Measurements from ENCODE around the gene POLDIP2.

POLDIP2 gene

DNA sequence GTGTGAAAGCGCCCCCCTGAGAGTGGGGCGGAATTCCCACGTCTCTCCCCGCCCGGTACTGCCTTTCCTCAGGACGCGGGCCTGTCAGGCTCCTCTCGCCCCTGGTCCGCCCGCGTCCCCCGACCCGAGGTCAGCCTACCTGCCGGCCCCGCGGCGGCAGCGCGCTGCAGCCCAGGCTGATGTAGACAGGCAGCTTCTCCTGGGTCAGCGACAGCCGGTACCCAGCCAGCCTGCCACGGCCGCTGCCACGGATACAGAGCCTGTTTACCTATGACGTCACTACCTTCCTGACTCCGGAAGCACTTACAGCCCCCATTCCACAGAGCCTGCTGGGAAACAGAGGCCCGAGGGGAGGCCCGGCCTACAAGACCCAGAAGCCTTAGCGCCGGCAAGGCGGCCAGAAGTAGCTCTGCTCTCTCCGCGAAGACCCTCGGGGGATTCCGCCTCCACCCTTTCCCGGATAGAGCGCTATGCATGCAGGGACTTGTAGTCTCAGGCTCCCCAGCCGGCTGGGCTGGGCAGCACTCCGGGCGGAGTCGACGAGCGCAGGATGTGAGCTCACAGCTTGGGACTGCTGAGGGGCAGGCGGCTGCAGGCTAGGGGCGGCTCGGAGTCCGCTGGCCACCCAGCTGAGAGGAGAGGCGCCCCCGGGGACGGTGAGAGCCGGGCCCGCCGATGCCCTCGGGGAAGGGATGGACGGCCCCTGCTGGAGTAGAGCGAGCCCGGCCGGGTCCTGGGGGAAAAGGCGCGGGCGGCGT, 21.9 kb downstream of the POLDIP2 start, which contains the start of the genes IFT20 and TNFAIP1:
Gene IFT20 (minus strand): TSS at position 272 of the 758 bp plus-strand sequence. CDS start 3,487 bp downstream, outside the sequence.
Gene TNFAIP1 (plus strand): TSS at position 561 of the 758 bp plus-strand sequence. CDS start 3,761 bp downstream, outside the sequence.
- DNase-seq, result peak; percentile 97

DNA sequence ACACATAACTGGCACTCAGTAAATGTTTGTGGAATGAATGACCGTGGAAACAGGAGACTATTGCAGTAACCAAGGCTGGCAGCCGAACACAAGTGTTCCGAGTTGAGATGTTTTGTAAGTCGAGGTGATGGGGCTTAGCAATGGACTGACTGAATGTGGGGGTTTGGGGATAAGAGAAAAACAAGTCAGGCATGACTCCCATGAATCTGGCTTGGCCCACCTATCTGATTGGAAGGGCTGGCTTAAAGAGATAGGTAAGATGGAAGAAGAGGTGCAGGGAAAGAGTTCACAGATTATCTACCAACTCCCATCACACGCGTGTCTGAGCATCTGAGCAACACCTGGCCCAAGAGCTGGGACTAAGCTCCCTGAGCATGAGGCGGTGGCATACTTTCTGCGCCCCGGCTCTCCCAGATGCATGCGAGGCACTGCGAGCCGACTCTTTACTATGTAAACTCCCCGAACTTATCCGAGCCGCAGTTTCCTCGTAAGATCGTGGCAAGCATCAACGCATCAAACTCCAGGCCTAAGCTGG, 22.6 kb downstream of the POLDIP2 start:
- DNase-seq, result no peak

DNA sequence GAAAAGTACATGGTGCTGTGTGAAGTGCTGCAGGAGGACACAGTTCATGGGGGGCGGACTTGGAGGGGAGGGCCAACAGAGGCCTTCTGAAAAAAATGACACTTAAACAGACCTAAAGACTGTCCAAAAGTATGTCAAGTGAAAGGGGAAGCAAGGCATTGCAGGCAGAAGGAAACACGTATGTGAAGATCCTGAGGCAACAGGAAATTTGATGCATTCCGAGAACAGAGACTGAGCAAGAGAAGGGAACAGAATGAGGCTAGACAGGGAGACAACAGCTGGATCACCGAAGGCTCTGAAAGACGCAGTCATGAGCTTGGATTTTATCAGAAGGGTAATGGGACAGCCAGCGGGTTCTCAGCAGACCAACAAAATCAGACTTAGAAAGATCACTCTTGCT, 23.2 kb downstream of the POLDIP2 start:
- no peak for DNase-seq

DNA sequence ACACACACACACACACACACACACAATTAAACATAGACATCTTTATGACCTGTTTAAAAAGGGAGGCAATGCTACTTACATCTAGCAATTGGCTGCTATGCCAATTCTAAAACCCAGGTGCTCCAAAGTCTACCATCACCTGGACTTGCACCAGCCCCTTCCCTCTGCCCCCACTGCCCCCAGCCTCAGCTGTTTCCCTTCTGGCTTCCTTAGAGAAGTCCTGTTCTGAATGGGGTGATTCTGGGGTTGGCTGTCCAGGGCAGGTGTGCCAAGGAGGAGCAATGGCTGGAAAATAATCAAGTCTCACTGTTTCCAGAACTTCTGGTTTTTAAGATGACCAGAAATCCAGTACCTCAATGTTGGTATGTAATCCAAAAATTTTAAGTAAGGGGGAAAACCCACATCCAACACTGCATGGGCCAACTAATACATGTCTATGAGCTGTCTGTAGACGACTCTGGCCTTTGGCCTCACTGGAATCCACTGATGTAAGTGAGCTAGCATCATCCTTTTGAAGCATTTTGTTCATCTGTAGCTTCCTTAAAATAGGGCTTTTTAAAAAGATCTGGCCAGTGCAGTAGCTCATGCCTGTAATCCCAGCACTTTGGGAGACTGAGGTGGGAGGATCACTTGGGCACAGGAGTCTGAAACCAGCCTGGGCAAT, 24.1 kb downstream of the POLDIP2 start:
- DNase-seq, result no peak

- no peak for DNase-seq
These were observed 25.4 kb downstream of the POLDIP2 start for GRCh38 chr17:28331891-28332420.

DNA sequence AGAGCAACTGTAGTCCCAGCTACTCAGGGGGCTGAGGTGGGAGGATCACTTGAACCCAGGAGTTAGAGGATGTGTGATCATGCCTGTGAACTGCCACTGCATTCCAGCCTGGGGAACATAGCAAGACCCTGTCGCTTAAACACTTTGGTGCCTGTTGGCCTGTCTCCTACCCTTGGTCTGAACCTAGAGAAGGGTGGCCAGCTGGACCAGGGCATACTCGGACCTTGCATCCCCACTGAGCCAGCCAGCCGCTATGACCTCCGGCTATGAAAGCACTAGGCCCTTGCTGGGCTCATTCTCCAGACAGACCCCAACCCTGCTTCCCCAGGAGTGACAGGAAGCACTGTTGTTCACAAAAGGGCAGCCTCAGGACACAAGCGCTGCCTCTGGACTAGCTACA, 26.7 kb downstream of the POLDIP2 start:
- DNase-seq, result no peak

DNA sequence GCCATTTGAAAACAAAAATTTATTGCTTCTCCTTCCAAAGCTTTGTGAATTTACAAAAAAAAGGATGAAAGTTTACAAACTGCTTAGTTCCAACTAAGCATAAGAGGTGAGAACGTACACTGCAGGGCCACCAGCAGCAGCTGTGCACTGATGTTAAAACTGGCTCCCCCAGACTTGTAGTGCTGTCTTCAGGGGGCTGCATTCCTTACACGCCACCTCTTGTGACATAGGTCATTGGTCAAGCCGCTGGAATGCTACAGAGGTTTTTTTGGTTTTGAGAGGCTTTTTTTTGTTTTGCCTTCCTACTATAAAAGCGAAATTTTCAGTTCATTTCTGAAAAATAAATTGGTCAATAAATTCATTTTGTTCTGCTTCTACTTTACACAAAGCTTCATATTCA, 29.0 kb downstream of the POLDIP2 start:
- no peak for DNase-seq

- no peak for DNase-seq
These were observed 29.6 kb downstream of the POLDIP2 start for GRCh38 chr17:28327709-28328108.

DNA sequence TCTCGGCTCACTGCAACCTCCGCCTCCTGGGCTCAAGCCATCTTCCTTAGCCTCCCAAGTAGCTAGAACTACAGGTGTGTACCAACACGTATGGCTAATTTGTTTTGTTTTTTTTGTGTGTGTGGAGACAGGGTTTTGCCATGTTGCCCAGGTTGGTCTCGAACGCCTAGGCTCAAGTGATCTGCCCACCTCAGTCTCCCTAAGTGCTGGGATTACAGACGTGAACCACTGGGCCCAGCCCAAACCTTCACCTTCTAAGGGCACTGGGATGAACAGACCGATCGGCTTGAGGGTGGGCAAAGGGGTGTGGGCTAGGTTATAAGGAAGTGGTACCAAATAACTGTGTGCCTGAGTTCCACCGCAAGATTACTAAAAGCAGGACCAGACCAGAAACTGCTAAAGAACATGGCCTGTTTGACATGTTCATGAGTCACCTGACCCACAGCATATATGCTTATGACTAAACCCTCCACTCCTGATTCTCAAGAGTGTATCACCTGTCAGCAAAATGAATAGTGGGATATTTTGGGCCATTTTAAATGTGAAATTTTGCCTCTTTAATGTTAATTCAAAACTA, 30.2 kb downstream of the POLDIP2 start:
- no peak for DNase-seq

- no peak for DNase-seq
These were observed 31.2 kb downstream of the POLDIP2 start for GRCh38 chr17:28326114-28326513.

- DNase-seq, result no peak
These were observed 32.1 kb downstream of the POLDIP2 start for GRCh38 chr17:28325211-28325610.

- no peak for DNase-seq
These were observed 32.5 kb downstream of the POLDIP2 start for GRCh38 chr17:28324781-28325180.

GRCh38 chr17:28324267-28324745, 33.0 kb downstream of the POLDIP2 start:
- no peak for DNase-seq

GRCh38 chr17:28320215-28321061, 36.9 kb downstream of the POLDIP2 start:
- DNase-seq, result no peak

DNA sequence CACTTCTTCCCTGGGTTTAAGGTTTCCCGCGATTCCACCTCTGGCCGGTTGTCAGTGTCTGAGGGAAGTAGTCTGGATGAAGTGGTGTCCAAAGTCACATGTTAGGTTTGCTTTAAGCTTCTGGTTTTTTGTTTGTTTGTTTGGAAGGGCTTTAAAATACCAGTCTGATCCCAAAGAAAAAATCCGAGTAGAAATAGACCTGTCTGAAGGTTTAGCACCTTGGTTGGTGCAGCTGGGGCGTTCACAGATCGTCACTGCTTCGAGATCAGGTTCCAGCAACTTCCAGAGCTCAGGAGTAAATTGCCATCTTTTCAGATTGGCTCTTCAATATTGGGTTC, 37.8 kb downstream of the POLDIP2 start:
- DNase-seq, result no peak

- peak; percentile 96 for DNase-seq
These were observed 38.3 kb downstream of the POLDIP2 start, which contains the start of gene TMEM97 for GRCh38 chr17:28318759-28319597. Gene TMEM97 (plus strand): TSS chr17:28319200. CDS start chr17:28319240, 40 bp downstream.

DNA sequence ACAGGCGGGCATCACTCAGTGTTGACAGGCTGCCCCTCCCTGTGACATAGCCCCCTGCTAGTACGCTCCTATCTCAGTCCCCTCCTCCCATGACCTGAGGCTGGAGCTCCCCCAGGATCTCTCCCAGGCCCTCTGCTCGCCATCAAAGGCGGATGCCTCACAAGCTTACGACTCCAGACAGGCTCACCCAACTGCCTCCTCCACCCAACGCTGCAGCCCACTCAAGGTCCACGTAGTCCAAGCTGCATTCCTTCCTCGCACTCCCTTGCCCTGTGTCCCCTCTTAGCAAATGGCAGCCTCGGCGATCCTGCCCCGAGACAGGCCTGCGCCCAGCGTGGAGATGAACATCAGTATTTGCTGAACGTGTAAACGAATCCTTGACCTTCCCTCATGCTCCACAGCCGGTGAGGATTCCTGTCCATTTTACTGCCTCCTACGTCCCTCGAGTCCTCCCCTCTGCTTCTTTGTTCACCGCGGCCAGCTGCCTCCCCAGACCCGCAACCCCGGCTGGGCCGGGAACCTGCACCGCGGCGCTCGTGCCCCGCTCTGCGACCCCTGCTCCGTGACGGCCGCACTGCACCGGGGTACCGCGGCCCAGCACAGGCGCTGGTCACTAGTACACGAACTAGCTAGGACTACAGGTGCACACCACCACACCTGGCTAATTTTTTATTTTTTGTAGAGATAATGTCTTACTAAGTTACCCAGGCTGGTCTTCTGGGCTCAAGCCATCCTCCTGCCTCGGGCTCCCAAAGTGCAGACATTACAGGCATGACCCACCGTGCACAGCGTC, 39.2 kb downstream of the POLDIP2 start:
- no peak for DNase-seq

DNA sequence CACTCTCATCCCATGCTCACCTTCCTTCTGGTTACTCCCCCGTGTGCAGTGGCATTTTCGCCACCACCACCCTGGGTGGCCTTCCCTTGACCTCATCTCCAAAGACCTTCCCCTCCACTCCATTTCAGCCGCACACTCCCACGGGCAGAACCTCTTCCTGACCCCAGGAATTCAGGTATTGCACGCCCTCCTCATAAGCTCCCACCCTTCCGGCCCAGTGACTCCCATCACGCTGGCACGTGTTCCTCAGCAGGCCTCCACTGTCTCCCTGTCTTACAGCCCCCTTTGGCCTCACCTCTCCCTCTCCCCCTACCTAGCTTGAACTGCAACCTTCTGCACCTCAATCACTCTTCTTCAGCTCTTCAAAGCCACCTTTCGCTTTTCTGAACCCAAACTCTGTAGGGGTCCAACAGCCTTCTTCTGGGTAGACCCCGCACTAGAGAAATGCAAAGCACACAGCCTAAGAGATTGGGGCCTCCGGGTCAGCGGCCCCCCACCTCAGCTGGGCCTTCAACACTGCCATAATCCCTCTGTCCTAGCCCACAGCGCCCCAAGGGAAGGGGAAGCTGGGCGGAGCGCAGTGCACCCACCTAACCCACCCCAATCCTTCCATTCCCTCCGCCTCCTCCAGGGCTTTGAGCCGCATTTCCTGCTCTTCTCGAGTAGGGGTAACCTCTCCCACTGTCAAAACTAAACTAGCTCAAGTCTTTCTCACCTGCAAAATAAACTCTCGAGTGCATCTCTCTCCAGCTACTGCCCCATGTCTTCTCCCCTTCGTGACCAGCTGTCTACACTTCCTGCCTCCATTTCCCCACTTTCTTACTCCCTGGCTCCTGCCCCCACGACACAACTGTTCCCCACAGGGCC, 40.0 kb downstream of the POLDIP2 start:
- no peak for DNase-seq

Measured in SHP77 treated with DMSO at 0.1 percent for 48 hours (cell line).